GM21381 (cell line): ENCODE measurements around the gene PDPK1.
A peak's percentile ranks its signal among the peaks of the same experiment; 100 is the strongest.

ENCODE experiments used
- ATAC-seq: cut with Tn5 transposase; IDR thresholded peaks from one replicate; pipeline ENCODE4 v1.9.1; 2021; ENCODE audit warnings: mild to moderate bottlenecking, moderate library complexity; ENCODE audit not compliant: unreplicated experiment

The PDPK1 gene

DNA sequence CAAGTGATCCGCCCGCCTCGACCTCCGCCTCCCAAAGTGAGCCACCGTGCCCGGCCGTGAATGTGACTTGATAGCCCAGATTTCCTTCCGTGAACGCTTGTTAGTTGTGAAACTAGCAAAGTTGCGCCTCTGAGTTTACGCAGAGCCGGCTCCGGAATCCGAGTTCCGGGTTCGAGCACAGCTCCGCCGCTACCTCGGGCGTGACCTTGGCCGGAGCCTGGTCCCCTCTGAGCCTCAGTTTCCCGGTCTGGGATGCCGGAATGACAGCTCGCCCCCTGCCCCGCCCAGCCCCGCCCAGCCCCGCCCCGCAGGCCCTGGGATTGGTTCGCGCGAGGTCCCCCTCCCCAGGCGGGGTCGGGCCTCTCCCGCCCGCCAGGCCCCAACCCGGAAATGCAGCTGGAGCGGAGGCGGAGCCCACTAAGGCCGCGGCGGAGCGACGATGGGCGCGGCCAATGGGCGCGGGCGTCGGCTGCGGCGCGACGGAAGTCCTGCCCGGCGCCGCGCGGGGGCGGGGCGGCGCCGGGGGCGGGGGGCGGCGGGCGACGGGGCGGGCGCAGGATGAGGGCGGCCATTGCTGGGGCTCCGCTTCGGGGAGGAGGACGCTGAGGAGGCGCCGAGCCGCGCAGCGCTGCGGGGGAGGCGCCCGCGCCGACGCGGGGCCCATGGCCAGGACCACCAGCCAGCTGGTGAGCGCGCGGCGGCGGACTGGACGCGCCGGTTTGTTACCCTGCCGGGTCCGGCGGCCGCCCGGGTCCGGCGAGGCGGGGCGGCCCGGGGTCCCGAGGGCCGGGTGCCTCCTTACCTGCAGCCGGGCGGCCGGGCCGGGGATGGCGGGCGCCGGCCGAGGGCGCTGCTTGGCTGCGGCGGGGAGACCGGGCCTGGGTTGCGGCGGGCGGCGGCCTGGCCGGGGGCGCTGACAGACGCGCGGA is at the start of gene PDPK1:
Gene PDPK1, plus strand, starts transcription at position 571 of the 929 bp plus-strand sequence. Its CDS starts 92 bp downstream, at position 663.
- peak; percentile 81 for ATAC-seq

GRCh38 chr16:2489581-2489980 is 48.2 kb upstream of the PDPK1 start:
- no peak for ATAC-seq

DNA sequence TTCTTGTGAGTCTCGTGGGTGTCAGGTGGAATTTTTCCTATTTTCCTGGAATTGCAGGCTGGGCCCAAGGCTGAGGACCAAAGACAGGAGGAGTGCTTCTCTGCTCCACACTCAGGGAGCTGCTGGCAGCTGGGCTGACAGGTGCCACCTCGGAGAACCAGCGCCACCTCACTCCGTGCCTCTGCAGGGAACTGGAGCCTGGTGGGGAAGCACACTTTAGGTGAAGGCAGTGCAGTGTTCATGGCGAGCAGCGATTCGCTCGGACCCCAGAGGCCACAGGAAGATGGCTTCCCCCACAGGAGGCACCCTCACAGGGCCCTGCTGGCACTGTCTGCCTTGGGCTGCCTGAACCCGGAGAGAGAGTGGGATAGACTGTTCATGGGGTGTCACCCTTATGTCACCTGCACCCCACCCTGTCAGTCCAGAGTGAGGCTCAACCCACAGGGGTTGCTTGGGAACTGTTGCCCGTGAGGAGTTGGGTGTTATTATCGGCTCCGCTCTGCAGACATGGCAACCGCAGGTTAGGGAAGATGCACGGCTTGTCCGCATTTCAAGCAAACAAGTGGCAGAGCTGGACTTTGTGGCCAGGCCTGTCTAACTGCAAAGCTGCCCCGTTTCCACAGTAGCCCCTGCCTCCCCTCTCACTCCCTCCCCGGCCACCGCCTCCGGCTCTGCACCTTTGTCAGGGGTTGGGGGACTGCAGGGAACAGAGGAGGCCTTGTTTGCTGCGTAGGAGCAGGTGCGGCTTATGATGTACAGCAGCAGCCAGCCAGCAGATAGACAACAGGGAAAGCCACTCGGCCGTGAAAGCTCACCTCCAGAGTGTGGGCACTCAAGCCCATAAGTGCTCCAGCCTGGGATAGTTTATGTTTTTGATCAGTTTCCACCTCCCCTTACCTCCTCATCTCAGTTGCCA is 47.4 kb upstream of the PDPK1 start:
- no peak for ATAC-seq

- no peak for ATAC-seq
These were observed 45.5 kb upstream of the PDPK1 start for GRCh38 chr16:2492292-2492691.

- no peak for ATAC-seq
These were observed 44.2 kb upstream of the PDPK1 start for GRCh38 chr16:2493605-2494004.

- ATAC-seq = no peak
These were observed 43.2 kb upstream of the PDPK1 start for GRCh38 chr16:2494616-2495015.

DNA sequence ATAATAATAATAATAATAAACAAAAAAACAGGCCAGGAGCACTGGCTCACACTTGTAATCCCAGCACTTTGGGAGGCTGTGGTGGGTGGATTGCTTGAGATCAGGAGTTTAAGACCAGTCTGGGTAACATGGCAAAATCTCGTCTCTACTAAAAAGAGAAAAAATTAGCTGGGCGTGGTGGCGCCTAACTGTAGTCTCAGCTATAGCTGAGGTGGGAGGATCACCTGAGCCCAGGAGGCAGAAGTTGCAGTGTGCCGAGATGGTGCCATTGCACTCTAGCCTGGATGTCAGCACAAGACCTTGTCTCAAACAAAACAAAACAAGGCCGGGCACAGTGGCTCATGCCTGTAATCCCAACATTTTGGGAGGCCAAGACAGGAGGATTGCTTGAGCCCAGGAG is 42.8 kb upstream of the PDPK1 start:
- ATAC-seq = no peak

- ATAC-seq = no peak
These were observed 41.4 kb upstream of the PDPK1 start for GRCh38 chr16:2496223-2497115.

GRCh38 chr16:2497116-2497630 is 40.6 kb upstream of the PDPK1 start:
- no peak for ATAC-seq

GRCh38 chr16:2497695-2498484 is 39.9 kb upstream of the PDPK1 start:
- no peak for ATAC-seq

DNA sequence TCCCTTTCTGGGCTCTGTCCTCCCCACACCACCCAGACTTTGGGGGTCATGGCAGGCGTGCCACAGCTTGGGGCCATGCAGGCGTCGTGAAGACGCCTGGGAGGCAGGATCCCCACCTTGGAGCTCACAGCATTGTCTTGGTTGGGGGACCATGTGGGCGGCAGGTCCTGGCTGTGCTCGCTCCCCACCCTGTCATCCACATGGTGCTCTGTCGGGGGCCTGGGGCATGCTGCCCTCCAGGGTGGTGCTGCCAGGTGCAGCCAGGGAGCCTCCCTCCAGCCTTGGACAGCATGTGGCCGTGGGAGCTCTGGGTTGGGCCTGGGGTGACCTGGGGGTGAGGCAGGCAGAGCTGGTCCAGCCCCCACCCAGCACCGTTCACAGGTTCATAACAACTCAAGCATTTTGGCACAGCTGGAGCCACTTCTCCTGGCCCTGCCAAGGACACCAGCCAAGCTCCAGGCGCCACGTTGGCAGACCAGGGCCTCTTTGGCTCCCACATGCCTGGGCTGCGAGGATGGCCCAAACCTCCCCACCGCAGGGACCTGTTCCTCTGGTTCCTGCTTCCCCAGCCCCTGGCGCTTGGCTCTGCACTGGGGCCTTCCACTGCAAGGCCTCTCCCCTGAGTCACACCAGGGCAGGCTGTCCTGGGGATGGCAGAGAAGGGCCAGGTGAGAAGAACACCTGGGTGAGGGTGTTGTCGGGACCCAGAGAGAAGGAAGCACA is 39.1 kb upstream of the PDPK1 start:
- no peak for ATAC-seq

- no peak for ATAC-seq
These were observed 38.4 kb upstream of the PDPK1 start for GRCh38 chr16:2499454-2499853.

GRCh38 chr16:2499890-2500429 is 37.9 kb upstream of the PDPK1 start:
- no peak for ATAC-seq

DNA sequence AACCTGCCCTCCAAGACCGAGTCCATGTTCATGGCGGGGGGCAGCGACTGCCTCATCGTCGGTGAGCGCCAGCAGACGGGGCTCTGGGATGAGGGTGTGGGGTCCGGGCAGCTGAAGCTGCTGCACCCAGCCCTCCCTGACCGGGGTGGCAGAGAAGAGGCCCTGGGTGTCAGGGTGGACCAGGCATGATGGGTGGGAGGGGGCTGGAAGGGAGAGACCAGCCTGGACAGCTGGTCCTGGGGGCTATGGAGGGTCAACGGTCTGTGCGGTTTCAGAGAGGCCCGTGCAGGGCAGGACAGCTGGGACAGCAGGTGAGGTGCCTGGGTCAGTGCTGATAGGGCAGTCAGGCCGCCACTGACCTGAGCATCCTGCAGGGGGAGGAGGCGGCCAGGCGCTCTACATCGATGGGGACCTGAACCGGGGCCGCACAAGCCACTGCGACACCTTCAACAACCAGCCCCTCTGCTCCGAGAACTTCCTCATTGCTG is 37.3 kb upstream of the PDPK1 start:
- ATAC-seq = no peak

- ATAC-seq = no peak
These were observed 36.7 kb upstream of the PDPK1 start for GRCh38 chr16:2500918-2501750.

- no peak for ATAC-seq
These were observed 35.6 kb upstream of the PDPK1 start for GRCh38 chr16:2501946-2502895.
